ENCODE results near the gene POFUT2.

- TF ChIP-seq, protein P1, sequence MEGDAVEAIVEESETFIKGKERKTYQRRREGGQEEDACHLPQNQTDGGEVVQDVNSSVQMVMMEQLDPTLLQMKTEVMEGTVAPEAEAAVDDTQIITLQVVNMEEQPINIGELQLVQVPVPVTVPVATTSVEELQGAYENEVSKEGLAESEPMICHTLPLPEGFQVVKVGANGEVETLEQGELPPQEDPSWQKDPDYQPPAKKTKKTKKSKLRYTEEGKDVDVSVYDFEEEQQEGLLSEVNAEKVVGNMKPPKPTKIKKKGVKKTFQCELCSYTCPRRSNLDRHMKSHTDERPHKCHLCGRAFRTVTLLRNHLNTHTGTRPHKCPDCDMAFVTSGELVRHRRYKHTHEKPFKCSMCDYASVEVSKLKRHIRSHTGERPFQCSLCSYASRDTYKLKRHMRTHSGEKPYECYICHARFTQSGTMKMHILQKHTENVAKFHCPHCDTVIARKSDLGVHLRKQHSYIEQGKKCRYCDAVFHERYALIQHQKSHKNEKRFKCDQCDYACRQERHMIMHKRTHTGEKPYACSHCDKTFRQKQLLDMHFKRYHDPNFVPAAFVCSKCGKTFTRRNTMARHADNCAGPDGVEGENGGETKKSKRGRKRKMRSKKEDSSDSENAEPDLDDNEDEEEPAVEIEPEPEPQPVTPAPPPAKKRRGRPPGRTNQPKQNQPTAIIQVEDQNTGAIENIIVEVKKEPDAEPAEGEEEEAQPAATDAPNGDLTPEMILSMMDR (conservative IDR thresholded peaks at IDR 0.05; ENCODE audit: low read depth, low read length): no peak
- TF ChIP-seq EZH2 (IDR thresholded peaks at IDR 0.05; ENCODE audit: borderline replicate concordance, low read depth, low read length, poor library complexity, severe bottlenecking): no peak
These were observed 26.0 kb upstream of the POFUT2 start for GRCh38 chr21:45313682-45314081.
